GM19023 (cell line): ENCODE data around the gene DIAPH2.

Experiments used
- ATAC-seq: cut with Tn5 transposase; IDR thresholded peaks from one replicate; pipeline ENCODE4 v1.9.1; 2021; ENCODE audit warnings: mild to moderate bottlenecking, moderate library complexity; ENCODE audit not compliant: unreplicated experiment

DIAPH2 gene

GRCh38 chrX:96919672-96920071 lies 235.0 kb downstream of the DIAPH2 start:
- ATAC-seq = no peak

DNA sequence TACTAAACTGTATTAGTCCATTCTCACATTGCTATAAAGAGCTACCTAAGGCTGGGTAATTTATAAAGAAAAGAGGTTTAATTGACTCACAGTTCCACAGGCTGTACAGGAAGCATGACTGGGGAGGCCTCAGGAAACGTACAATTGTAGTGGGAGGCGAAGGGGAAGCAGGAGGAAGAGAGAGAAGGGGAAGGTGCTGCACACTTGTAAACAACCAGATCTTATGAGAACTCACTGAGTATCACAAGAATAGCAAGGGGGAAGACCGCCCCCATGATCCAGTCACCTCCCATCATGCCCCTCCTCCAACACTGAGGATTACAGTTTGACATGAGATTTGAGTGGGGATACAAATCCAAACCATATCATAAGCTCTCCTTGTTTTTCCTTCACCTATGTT lies 239.9 kb downstream of the DIAPH2 start:
- ATAC-seq = no peak

DNA sequence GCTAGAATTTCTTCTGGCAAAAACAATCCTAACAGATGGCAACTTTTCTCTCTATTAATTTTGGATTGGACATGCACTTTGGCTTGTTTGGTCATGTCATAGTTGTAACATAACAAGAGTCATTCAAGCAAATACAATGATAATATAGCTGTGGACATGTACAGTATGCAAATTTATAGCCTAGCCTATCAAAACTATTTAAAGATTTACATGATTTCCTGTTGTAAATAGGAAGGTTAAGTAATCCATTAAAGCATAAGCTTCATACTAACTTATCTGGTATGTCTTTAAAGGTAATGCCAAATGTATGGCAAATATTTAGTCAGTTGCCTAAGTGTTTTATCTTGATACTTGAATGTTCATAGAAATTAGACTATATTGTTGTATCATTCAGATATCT lies 244.4 kb downstream of the DIAPH2 start:
- no peak for ATAC-seq

GRCh38 chrX:96957718-96958117 lies 273.1 kb downstream of the DIAPH2 start:
- ATAC-seq = no peak

DNA sequence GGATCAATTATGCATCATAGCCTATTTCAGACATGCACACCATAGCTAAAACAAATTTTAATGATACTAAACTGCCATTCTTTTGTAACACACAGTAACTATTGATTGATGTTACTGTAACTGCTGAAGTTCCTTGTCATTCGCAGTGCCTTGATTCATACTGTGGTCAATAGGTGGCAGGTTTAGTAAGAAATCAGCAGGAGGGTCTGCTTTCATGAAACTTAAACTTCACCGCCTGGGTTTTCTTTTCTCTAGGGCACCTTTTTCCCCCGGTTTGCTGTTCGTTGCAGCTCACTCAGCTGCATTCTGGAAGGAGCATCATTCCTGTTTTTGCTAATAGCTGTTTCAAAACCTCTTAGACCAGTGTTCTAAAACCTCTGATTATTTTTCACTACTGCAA lies 287.2 kb downstream of the DIAPH2 start:
- no peak for ATAC-seq

DNA sequence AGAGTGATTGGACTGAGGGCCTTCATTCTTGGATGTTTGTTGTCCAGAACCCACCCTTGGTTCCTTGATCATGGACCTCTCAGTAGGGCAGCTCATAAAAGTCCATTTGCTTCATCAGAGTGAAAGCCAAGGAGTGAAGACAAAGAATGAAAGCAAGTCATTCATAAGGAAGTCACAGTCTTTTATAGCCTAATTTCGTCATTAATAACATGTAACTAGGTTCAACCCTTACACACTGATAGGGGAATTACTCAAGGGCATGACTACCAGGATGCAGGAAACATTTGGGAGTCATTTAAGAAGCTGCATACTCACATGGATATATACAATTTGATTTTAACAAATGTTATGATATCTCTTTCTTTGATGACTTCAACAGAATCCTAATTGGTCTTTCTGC lies 294.3 kb downstream of the DIAPH2 start:
- no peak for ATAC-seq

DNA sequence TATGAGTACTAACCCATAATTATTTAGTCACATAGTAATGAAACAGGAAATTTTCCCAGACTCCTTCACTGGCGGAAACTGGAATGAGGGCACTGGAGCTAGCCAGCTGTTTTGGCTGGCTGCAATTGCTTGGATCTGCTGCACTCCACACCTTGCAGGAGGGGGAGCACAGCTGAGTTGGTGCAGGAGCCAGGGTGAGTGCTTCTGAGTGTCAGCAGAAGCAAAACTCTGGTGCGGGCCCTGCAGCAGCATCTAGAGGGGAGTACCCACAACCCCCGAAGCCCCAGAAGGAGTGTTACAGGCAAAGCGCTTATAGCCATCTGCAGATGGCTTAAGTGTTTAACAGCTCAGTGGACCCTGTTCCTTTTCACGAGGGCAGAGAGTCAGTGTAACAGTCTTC lies 295.1 kb downstream of the DIAPH2 start:
- no peak for ATAC-seq

GRCh38 chrX:96982161-96982560 lies 297.5 kb downstream of the DIAPH2 start:
- ATAC-seq = no peak

DNA sequence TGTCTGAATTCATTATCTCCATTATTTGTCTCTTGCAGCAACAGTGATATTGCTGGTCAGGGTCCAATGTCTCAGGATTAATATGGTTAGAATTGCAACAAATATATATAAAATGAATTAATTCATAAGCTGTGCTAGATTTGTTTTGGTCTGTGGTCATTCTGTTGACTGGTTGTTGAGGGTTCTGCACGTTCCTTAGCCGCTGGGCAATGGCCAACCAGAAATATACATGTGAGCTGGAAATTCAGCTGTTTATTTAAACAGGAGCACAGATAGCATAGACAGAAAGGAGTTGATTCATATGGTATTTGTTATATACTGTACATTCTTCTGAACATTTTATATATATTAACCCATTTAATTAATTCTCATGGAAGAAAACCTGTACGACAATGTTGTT lies 299.9 kb downstream of the DIAPH2 start:
- ATAC-seq = no peak

DNA sequence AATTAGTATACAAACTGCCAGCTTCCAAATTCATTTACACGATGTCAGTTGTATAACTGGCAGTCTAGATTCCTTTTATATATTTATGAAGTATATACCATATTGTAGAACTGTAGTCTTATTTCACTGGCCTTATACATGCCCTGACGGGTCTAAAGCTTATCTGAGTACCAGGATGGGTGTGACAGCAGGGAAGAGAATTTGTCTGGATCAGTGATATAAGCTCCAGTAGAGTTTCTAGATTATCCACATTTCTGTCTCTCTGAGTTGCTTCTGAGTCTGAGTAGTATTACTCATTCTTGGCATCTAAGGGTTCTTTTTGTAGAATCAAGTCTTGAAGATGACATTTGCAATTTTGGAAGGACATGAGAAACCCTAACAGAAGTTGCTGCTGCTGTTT lies 300.4 kb downstream of the DIAPH2 start:
- ATAC-seq = no peak

GRCh38 chrX:96987228-96987627 lies 302.6 kb downstream of the DIAPH2 start:
- no peak for ATAC-seq

- ATAC-seq = no peak
Observed at GRCh38 chrX:96989830-96990571, 305.4 kb downstream of the DIAPH2 start.

- no peak for ATAC-seq
Observed at GRCh38 chrX:96994093-96994492, 309.5 kb downstream of the DIAPH2 start.

- no peak for ATAC-seq
Observed at GRCh38 chrX:96997196-96997595, 312.6 kb downstream of the DIAPH2 start.

DNA sequence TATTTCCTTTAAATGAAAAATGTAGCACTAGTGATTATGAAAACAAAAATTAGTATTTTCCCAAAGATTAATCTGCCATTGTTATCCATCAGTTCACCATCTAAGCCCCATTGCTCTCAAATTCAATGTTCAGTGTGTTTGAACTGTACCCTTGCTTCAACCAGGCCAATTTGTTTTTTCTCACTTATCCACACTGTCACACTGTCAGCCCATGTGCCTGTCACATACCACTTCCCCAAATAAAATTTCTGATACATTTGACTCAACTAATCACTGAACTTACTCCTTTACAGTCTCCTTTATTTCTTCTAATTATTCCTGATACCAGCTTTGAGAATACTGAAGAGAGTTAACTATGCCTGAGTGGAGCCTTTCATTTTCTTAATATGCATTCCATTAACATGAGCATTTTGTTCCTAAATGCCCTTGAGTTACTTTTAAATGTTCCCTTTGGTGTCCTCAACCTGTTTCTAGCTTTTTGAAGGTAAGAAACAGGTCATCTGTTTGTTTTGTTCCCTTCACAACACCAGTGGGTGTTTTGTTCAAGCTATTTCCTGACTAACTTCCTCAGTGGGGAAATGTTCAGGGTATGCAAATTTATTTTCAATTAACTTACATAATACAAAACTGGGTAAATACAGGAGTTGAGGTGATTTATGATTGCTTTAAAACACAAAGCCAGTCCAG lies 316.2 kb downstream of the DIAPH2 start:
- ATAC-seq = no peak

GRCh38 chrX:97006167-97006566 lies 321.5 kb downstream of the DIAPH2 start:
- no peak for ATAC-seq

DNA sequence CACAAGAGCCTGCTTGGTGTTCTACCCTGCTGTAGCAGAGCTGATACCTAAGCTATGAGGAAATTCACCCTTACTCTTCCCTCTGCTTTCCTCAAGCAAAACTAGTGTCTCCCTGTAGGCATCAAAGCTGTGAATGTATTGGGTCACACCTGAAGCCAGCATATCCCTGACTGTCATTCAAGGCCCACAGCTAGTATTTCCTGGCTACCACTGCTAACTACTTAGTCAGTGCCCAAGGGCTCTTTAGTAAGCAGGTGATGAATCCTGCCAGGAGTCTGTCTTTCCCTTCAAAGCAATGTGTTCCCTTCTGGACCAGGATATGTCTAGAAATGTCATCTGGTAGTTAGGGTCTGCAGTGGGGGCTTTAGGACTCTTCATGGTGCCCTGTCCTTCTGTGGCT lies 324.7 kb downstream of the DIAPH2 start:
- ATAC-seq = no peak

DNA sequence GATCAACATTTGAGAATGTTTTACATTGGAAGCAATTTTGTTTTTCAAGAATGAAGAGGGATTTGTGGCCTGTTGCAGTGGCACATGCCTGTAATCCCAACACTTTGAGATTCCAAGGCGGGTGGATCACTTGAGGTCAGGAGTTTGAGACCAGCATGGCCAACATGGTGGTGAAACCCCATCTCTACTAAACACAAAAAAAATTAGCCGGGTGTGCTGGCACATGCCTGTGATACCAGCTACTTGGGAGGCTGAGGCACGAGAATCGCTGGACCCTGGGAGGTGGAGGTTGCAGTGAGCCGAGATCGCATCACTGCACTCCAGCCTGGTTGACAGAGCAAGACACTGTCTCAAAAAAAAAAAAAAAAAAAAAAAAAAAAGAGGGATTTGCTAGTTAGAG lies 326.9 kb downstream of the DIAPH2 start:
- no peak for ATAC-seq

- no peak for ATAC-seq
Observed at GRCh38 chrX:97016106-97016505, 331.5 kb downstream of the DIAPH2 start.

DNA sequence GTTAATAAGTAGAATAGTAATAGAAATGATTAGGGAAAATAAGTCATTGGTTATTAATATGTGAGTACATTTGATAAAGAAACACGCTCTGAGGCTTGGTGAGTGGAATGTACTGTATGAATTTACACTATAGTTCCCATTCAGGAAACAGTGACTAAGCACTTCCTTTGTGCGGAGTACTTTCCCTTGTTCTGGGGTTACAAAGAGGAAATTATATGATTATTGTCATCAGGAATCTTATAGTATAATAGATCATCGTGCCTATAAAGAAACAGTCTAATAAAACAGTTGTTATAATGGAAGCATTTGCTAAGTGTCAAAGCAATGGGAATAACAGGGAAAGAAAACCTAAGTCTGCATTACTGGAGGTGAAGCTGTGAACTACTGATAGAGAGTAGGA lies 337.0 kb downstream of the DIAPH2 start:
- no peak for ATAC-seq

GRCh38 chrX:97026406-97026805 lies 341.8 kb downstream of the DIAPH2 start:
- no peak for ATAC-seq

DNA sequence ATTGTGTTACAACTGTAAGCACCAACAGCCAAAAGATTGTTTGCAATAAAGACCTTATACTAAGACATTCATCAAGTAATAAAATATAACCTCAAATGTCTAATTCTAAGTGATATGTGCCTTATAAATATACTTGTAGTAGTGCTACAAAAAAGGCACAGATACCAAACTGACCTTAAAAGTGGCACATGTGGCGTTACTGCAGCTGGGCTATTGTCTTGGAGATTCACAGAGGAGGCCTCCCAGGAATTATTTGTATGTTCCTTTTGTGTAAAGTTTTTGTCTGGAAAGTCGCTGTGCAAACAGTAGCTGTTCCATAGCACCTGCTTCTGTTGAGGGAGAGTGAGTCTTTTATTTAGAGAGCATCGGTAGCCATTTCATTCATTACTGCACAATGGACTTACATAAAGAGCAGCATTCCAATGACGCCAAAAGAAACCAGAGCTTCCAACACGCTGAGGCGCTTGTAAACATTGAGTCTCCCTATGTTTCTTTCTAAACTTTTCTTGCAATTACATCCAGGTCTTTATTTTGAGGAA lies 342.8 kb downstream of the DIAPH2 start:
- ATAC-seq = no peak
